Osteoblast (primary cell): ENCODE results near the gene FAM200A. TPM values are rescaled to one million over a fixed set of nuclear protein-coding genes. Genes with fewer than 3 reads are reported as not detected.

ENCODE experiments used
- DNase-seq: peaks from one replicate; pipeline ENCODE4 v3.0.0; 2011; ENCODE audit warnings: low spot score, mixed read lengths; ENCODE audit not compliant: insufficient read length; ENCODE audit errors: missing footprints
- H2AFZ ChIP-seq: 2 replicates; pipeline ENCODE4 v1.6.0; 2011; ENCODE audit warnings: mild to moderate bottlenecking, low read length
- H3K27ac ChIP-seq: 2 replicates; pipeline ENCODE4 v1.5.1; 2011; ENCODE audit warnings: mild to moderate bottlenecking, low read depth, low read length, moderate library complexity
- H3K27me3 ChIP-seq: 2 replicates; pipeline ENCODE4 v1.6.0; 2012; ENCODE audit warnings: mild to moderate bottlenecking, control low read depth, inconsistent platforms, low read length, moderate library complexity; ENCODE audit not compliant: insufficient read depth
- H3K36me3 ChIP-seq: 2 replicates; pipeline ENCODE4 v1.5.1; 2011; ENCODE audit warnings: mild to moderate bottlenecking, low read length, control low read depth, moderate library complexity; ENCODE audit not compliant: insufficient read depth
- H3K4me1 ChIP-seq: 2 replicates; pipeline ENCODE4 v1.5.1; 2011; ENCODE audit warnings: mild to moderate bottlenecking, low read length, control low read depth, moderate library complexity; ENCODE audit not compliant: insufficient read depth
- H3K4me2 ChIP-seq: 2 replicates; pipeline ENCODE4 v1.6.0; 2011; ENCODE audit warnings: mild to moderate bottlenecking, low read length; ENCODE audit not compliant: insufficient read depth
- H3K4me3 ChIP-seq: fragments of 200-600 bp; sonication (generic); 3 replicates; pipeline ENCODE4 v1.5.1; 2012; ENCODE audit warnings: mild to moderate bottlenecking, low read length, inconsistent platforms; ENCODE audit not compliant: insufficient read depth
- H3K79me2 ChIP-seq: 2 replicates; pipeline ENCODE4 v1.6.0; 2012; ENCODE audit warnings: mild to moderate bottlenecking, low read length, control low read depth, inconsistent platforms; ENCODE audit not compliant: insufficient read depth
- H3K9me3 ChIP-seq: 2 replicates; pipeline ENCODE4 v1.5.1; 2011; ENCODE audit warnings: low read depth, low read length, control low read depth
- H4K20me1 ChIP-seq: 2 replicates; pipeline ENCODE4 v1.6.0; 2012; ENCODE audit warnings: mild to moderate bottlenecking, low read length, control low read depth; ENCODE audit not compliant: insufficient read depth
- CTCF ChIP-seq: IDR thresholded peaks from 2 replicates; pipeline ENCODE4 v1.5.1; 2011; ENCODE audit warnings: mild to moderate bottlenecking, low read depth, low read length, moderate library complexity; ENCODE audit errors: extremely low read depth
- total RNA-seq: library from RNA; depleted of rRNA; stranded (reverse); fragments of >200 nt; gene quantifications from 2 replicates; pipeline ENCODE4 v1.2.3, GENCODE V29; 2012

FAM200A gene
- total RNA-seq, 1 donor = 7.6 TPM

GRCh38 chr7:99531354-99531765, 20.6 kb downstream of the FAM200A start:
- no peak for DNase-seq
- H3K9me3 ChIP-seq = peaks cover 54% of the 10 kb centered on the region

GRCh38 chr7:99525713-99526440, 26.0 kb downstream of the FAM200A start:
- Histone ChIP-seq H4K20me1 (no peaks in the 10 kb centered on the region), H3K4me2 (no peak overlapping the region), H3K4me1 (no peaks in the 10 kb centered on the region), H3K9me3 (peaks cover 16% of the 10 kb centered on the region), H2AFZ (no peak overlapping the region), H3K79me2 (no peaks in the 10 kb centered on the region), H3K27me3 (no peaks in the 10 kb centered on the region), H3K36me3 (peaks cover 49% of the 10 kb centered on the region), H3K27ac (no peak overlapping the region), H3K4me3 (no peak overlapping the region)
- no peak for DNase-seq
- peak; percentile 19 for TF ChIP-seq CTCF

More at GRCh38 chr7:99531354-99531765, 20.6 kb downstream of the FAM200A start:
- H3K79me2 ChIP-seq = no peaks in the 10 kb centered on the region
- no peak for TF ChIP-seq CTCF
- no peaks in the 10 kb centered on the region for H3K4me1 ChIP-seq
- peak overlapping the region; percentile 0 for H3K4me3 ChIP-seq
- H2AFZ ChIP-seq = no peak overlapping the region
- no peaks in the 10 kb centered on the region for H4K20me1 ChIP-seq
- H3K4me2 ChIP-seq = no peak overlapping the region
- peaks cover 61% of the 10 kb centered on the region for H3K36me3 ChIP-seq
- no peak overlapping the region for H3K27ac ChIP-seq
- no peaks in the 10 kb centered on the region for H3K27me3 ChIP-seq

- peaks cover 44% of the 10 kb centered on the region for H3K36me3 ChIP-seq
- H3K27me3 ChIP-seq = no peaks in the 10 kb centered on the region
- TF ChIP-seq CTCF = no peak
- no peaks in the 10 kb centered on the region for H3K79me2 ChIP-seq
- no peak overlapping the region for H3K27ac ChIP-seq
- no peaks in the 10 kb centered on the region for H3K4me1 ChIP-seq
- H3K9me3 ChIP-seq = no peaks in the 10 kb centered on the region
- no peak for DNase-seq
- H2AFZ ChIP-seq = no peak overlapping the region
- H3K4me3 ChIP-seq = no peak overlapping the region
- no peaks in the 10 kb centered on the region for H4K20me1 ChIP-seq
- no peak overlapping the region for H3K4me2 ChIP-seq
Measured at GRCh38 chr7:99521399-99521798, 30.5 kb downstream of the FAM200A start.

GRCh38 chr7:99514050-99514449, 37.9 kb downstream of the FAM200A start:
- TF ChIP-seq CTCF = no peak
- no peak overlapping the region for H3K4me2 ChIP-seq
- H3K36me3 ChIP-seq = peaks cover 40% of the 10 kb centered on the region
- H3K79me2 ChIP-seq = peaks cover 27% of the 10 kb centered on the region
- peak; percentile 66 for DNase-seq
- peak overlapping the region; percentile 30 for H3K27ac ChIP-seq
- no peaks in the 10 kb centered on the region for H3K27me3 ChIP-seq
- no peak overlapping the region for H3K4me3 ChIP-seq
- H2AFZ ChIP-seq = no peak overlapping the region
- peaks cover 3% of the 10 kb centered on the region for H4K20me1 ChIP-seq
- no peaks in the 10 kb centered on the region for H3K4me1 ChIP-seq
- H3K9me3 ChIP-seq = no peaks in the 10 kb centered on the region
